PC-3 (cell line): ENCODE measurements around the gene PIEZO2.

Experiments used
- CTCF ChIP-seq: fragments of 300-600 bp; sonication (generic); conservative IDR thresholded peaks from 2 replicates; pipeline ENCODE4 v1.5.1; 2017; ENCODE audit warnings: antibody characterized with exemption, low read depth, mild to moderate bottlenecking, low read length
- EZH2 ChIP-seq: fragments of 300-600 bp; sonication (generic); IDR thresholded peaks from one replicate; pipeline ENCODE4 v1.6.1; 2017; ENCODE audit warnings: antibody characterized with exemption, mild to moderate bottlenecking, low read length; ENCODE audit not compliant: unreplicated experiment
- EZH2phosphoT487 ChIP-seq: fragments of 300-600 bp; sonication (generic); IDR thresholded peaks from 2 replicates; pipeline ENCODE4 v1.6.1; 2018; ENCODE audit warnings: mild to moderate bottlenecking, antibody characterized with exemption, low read length, borderline replicate concordance

- TF ChIP-seq EZH2 = no peak
- TF ChIP-seq CTCF = no peak
- TF ChIP-seq EZH2phosphoT487 = no peak
These were observed 40.4 kb downstream of the PIEZO2 start for GRCh38 chr18:11108947-11109346.
